Epithelial cell of esophagus (primary cell): ENCODE measurements around the gene CHN2.

Experiments used
- DNase-seq: peaks from one replicate; pipeline ENCODE4 v3.0.0; 2010; ENCODE audit warnings: low read depth
- H3K4me3 ChIP-seq: 2 replicates; pipeline ENCODE4 v1.5.1; 2011; ENCODE audit warnings: mild to moderate bottlenecking, low read length, control low read depth
- TF ChIP-seq, protein P1 (sequence below): IDR thresholded peaks from 2 replicates; pipeline ENCODE4 v1.5.1; 2011; ENCODE audit warnings: low read depth, mild to moderate bottlenecking, low read length, control low read depth, inconsistent platforms; ENCODE audit not compliant: insufficient read depth; ENCODE audit errors: missing control alignments

Gene CHN2

DNA sequence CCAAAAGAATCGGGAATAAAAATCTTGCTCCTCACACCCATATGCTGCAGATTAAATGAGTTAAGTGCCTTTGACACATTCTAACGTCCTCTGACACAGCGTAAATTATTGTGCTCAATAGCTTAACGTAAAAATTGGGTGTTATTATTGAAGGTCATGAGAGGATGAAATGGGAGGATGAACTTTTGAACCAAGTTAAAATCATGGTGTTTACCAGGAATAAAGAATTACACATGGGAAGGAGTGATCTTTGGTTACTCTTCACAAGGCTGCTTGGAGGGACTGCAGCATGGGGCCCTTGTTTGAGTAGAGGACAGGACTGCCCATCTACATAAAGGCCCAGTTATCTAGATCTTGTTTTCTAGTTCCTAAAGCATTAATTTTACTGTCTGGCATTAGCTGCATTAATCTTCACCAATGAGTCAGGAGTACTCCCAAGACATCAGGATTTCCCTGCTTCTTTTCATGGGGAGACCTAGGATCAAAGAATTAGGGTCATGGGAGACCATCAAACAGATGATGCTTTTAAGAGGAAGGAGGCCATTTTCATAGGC lies 284.2 kb downstream of the CHN2 start:
- DNase-seq = no peak
- no peak overlapping the region for H3K4me3 ChIP-seq
- TF ChIP-seq, protein P1, sequence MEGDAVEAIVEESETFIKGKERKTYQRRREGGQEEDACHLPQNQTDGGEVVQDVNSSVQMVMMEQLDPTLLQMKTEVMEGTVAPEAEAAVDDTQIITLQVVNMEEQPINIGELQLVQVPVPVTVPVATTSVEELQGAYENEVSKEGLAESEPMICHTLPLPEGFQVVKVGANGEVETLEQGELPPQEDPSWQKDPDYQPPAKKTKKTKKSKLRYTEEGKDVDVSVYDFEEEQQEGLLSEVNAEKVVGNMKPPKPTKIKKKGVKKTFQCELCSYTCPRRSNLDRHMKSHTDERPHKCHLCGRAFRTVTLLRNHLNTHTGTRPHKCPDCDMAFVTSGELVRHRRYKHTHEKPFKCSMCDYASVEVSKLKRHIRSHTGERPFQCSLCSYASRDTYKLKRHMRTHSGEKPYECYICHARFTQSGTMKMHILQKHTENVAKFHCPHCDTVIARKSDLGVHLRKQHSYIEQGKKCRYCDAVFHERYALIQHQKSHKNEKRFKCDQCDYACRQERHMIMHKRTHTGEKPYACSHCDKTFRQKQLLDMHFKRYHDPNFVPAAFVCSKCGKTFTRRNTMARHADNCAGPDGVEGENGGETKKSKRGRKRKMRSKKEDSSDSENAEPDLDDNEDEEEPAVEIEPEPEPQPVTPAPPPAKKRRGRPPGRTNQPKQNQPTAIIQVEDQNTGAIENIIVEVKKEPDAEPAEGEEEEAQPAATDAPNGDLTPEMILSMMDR = no peak

DNA sequence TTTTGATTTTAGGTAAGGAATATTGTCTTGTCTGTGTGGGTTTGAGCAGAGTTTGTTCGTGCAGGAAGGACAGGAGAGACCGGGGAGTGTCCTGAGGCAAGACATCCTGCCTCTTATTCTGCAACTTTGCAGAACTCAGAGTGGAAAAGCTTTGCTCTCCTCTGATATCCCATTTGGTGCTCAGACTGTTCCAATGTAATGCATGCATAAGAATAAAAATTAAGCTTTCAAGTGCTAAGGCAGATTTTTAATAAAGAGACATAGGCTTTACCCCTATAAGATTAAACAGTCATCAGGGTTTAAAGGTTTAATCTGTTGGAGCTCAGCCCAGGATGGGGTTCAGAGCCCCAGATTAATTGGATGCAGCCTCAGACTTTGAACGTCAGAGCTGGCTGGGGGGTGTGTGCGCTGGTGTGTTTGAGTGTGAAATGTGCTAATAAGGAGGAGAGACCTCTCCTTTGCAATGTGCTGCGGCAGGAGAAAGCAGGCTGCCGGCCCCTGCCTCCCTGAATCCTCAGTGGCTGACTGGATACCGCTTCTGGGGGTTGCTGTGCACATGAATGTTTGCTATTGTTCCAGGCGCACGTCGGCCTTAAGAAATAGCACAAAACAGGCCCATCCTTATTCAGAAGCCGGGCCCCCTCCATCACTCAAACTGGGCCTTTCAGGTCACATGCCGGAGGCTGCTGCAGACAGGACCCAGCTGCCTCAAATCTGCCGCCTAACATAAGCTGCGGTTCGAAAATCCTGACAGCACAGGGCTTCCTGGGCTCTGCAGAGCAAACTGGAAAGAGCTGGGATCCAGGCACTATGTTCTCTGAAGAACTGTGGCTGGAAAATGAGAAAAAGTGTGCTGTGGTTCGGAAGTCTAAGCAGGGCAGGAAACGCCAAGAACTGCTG lies 285.0 kb downstream of the CHN2 start:
- H3K4me3 ChIP-seq = no peak overlapping the region
- TF ChIP-seq, protein P1 = no peak

DNA sequence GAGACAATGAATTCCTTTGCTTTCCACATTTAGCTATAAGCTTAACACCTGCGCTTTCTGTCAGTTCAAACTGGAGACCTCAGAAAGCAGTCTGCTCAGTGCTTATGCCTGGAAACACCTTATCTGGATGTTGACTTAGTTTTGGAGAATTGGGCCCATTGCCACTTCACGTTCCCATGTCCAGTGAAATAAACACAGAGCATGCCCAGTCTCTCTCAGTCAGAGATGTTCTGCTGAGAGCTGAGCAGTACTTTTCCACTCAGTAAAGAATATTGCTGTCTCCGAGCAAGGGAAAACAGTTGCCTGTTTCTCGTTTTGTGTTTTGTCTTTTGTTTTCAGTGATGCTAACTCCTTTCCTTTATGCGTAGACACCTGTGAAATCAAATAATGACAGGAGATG lies 285.9 kb downstream of the CHN2 start:
- H3K4me3 ChIP-seq = no peak overlapping the region
- DNase-seq = no peak
- TF ChIP-seq, protein P1 = no peak

More for the DNA sequence above, 285.0 kb downstream of the CHN2 start:
- DNase-seq = no peak

DNA sequence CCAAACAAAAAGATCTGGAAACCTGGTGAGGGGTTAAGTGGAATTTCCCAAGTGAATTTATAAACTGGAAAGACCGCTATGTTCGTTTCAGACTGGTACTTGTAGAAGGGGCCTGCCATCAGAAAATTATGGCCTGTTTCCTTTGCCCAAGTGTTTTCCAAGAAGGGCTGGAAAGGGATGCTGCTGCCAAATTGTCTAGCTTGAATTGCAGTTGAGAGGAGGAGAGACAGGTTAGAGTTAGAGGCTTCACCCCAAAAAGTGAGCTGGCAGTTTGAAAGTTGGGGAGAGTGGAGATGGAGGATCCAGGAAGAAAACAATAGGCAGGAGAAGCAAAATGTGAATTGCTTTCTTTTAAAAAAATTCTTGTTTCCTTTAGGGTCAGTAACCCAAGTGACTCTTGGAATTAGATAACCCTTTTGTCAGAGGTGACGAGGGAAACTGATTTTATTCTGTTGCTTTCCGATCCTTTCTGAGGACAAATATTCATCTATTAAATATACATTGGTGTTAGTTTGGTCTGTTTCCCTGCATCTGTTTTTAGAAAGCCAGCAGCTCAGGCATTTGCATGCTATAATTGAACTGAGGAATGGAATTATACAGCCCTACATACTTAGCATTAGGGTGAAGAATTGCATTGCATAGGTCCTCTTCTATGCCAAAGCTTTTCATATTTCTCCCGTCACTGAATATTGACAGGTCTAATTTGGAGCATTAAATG lies 286.5 kb downstream of the CHN2 start:
- H3K4me3 ChIP-seq = no peak overlapping the region
- no peak for DNase-seq
- TF ChIP-seq, protein P1 = no peak

DNA sequence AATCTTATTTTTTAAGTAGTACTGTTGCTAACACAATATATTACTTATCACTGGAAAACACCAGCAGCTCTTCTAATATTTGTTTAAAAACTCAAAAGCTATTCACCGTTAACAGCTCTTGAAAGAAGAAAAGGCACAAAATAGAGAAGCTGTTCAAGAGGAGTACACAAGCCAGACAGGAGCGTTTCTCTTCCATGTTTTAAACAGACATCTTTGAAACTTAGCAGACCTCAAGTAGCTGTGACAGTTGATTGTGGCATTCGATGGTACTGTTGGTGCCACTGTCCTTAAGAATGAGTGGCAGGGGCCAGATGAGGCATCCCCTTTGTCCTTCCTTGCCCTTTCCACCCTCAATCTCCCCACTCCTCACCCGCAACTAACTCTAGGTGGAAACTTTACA lies 287.5 kb downstream of the CHN2 start:
- TF ChIP-seq, protein P1 = no peak
- no peak overlapping the region for H3K4me3 ChIP-seq
- no peak for DNase-seq

DNA sequence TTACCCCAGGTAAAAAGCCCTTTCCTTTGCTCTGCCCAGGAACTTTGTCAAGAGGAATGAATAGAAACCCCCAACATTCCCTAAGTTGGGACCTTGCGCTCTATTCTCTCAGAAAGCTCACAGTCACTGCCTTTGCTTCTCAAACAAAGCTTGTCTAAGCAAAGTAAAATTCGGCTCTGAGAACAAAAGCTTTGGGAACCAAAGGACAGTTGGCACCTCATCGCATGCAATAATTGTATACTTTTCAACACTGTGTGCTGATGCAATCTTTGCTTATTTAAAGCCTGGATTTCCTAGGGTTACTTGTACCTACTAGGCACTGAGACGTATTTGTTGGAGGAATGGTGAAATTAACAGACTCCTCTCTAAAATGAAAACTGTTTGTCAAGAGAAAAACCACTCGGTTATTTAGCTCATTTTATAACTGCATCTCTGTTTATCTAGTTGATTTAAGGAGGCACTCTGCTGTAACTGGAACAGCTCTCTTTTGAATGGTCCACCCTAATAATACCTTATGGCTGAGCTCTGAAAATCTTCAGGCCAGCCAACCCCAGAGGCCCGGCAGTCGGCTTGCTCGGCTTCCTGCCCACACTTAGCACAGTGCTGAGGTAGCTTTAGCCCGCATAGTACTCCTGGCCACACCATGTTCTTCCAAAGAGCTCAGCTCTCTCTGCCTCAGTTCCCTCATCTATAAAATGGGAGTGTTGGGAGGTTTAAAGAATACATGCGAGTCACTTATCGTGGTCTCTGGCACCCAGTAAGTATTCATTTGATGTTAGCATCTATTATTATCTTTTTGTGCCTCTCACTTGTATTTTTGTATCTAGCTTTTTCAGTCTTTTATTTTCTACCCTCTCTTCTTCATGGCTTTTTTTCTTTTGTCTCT lies 288.9 kb downstream of the CHN2 start:
- TF ChIP-seq, protein P1 = no peak
- H3K4me3 ChIP-seq = no peak overlapping the region
- no peak for DNase-seq
